RWPE2 (cell line): Measurements from ENCODE around the gene ME2.
A peak's percentile ranks its signal among the peaks of the same experiment; 100 is the strongest.
"Not testable (repeated sequence)": the region's sequence is repeated elsewhere in the genome, so short reads cannot be mapped to it uniquely, and the experiment has no call there.

Experiments
- ATAC-seq: fragments of 200-7000 bp; cut with Tn5 transposase; 3 replicates; pipeline ENCODE4 v1.9.1; 2021; ENCODE audit warnings: low read depth
- DNase-seq: peaks from one replicate; pipeline ENCODE4 v3.0.0-alpha.2; 2020; ENCODE audit warnings: low spot score
- H3K27ac ChIP-seq: fragments of 450-650 bp; 2 replicates; pipeline ENCODE4 v1.5.1; 2017; ENCODE audit warnings: mild to moderate bottlenecking; ENCODE audit not compliant: poor library complexity, severe bottlenecking
- H3K27me3 ChIP-seq: fragments of 250-450 bp; sonication (Bioruptor Pico); 2 replicates; pipeline ENCODE4 v1.5.1; 2021; ENCODE audit warnings: mild to moderate bottlenecking, moderate library complexity; ENCODE audit not compliant: insufficient read depth, poor library complexity, severe bottlenecking
- H3K36me3 ChIP-seq: fragments of 250-450 bp; sonication (Bioruptor Pico); 2 replicates; pipeline ENCODE4 v1.5.1; 2020; ENCODE audit warnings: low read depth, mild to moderate bottlenecking, moderate library complexity
- H3K4me1 ChIP-seq: fragments of 250-450 bp; sonication (Bioruptor Pico); 2 replicates; pipeline ENCODE4 v1.5.1; 2021; ENCODE audit warnings: mild to moderate bottlenecking, moderate library complexity; ENCODE audit not compliant: insufficient read depth, poor library complexity, severe bottlenecking
- H3K4me3 ChIP-seq: fragments of 250-450 bp; sonication (Bioruptor Pico); 2 replicates; pipeline ENCODE4 v1.5.1; 2021; ENCODE audit warnings: mild to moderate bottlenecking, moderate library complexity; ENCODE audit not compliant: severe bottlenecking
- H3K9me3 ChIP-seq: fragments of 250-450 bp; sonication (Bioruptor Pico); 2 replicates; pipeline ENCODE4 v1.5.1; 2021; ENCODE audit warnings: mild to moderate bottlenecking, moderate library complexity; ENCODE audit not compliant: severe bottlenecking
- TF ChIP-seq, protein P1 (sequence below): fragments of 450-650 bp; IDR thresholded peaks from one replicate; pipeline ENCODE4 v1.5.1; 2017; ENCODE audit warnings: mild to moderate bottlenecking, moderate library complexity; ENCODE audit not compliant: poor library complexity, severe bottlenecking

Gene ME2

DNA sequence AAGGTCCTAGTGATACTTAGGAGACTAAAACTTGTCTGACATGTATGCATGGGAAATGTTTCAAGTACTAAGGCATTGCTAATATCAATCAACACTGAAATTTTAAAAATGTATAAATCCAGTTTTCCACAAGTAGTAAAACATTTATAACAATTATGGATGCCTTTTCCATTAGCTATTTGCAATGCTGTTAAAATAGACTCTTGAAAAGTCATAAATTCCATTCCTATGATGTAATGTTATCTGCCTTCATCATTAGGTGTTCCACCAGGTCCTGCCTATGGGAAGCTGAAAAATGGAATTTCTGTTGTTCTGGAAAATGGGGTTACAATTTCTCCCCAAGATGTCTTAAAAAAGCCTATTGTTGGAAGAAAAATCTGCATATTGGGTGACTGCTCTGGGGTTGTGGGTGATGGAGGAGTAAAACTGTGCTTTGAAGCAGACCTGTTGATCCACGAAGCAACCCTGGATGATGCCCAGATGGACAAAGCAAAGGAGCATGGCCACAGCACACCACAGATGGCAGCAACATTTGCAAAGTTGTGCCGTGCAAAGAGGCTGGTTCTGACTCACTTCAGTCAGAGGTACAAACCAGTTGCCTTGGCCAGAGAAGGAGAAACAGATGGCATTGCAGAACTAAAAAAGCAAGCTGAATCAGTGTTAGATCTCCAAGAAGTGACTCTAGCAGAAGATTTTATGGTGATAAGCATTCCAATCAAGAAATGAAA, 107.6 kb downstream of the ME2 start:
- no peak overlapping the region for H3K27ac ChIP-seq
- H3K27me3 ChIP-seq = no peaks in the 10 kb centered on the region
- TF ChIP-seq, protein P1, sequence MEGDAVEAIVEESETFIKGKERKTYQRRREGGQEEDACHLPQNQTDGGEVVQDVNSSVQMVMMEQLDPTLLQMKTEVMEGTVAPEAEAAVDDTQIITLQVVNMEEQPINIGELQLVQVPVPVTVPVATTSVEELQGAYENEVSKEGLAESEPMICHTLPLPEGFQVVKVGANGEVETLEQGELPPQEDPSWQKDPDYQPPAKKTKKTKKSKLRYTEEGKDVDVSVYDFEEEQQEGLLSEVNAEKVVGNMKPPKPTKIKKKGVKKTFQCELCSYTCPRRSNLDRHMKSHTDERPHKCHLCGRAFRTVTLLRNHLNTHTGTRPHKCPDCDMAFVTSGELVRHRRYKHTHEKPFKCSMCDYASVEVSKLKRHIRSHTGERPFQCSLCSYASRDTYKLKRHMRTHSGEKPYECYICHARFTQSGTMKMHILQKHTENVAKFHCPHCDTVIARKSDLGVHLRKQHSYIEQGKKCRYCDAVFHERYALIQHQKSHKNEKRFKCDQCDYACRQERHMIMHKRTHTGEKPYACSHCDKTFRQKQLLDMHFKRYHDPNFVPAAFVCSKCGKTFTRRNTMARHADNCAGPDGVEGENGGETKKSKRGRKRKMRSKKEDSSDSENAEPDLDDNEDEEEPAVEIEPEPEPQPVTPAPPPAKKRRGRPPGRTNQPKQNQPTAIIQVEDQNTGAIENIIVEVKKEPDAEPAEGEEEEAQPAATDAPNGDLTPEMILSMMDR = no peak
- H3K36me3 ChIP-seq = no peaks in the 10 kb centered on the region
- no peaks in the 10 kb centered on the region for H3K9me3 ChIP-seq
- no peak overlapping the region for H3K4me3 ChIP-seq
- DNase-seq (no peak), ATAC-seq (peak; percentile 48; the same call in 2 of the 3 replicates)
- no peaks in the 10 kb centered on the region for H3K4me1 ChIP-seq

DNA sequence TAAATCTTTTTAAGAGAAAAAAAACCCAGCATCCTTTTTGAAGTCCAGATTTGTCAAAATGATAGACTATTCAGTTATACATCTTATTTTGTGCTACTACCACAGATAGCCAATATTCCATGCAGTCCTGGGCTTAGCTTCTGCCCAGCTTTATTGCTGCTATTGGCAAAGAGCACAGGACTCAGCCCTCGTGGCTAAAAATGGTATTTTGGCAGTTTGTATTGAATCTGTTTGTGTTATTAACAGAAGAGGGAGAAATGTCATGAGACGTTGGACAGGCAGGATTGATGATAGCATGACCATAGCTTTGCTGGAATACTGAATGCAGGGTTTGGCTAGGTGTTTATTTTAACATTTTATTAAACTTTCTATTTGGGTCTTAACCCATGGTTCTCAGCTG, 108.3 kb downstream of the ME2 start:
- DNase-seq (no peak), ATAC-seq (no peak)
- Histone ChIP-seq H3K27me3 (no peaks in the 10 kb centered on the region), H3K27ac (no peak overlapping the region), H3K9me3 (no peaks in the 10 kb centered on the region), H3K4me1 (no peaks in the 10 kb centered on the region), H3K4me3 (no peak overlapping the region), H3K36me3 (no peaks in the 10 kb centered on the region)
- TF ChIP-seq, protein P1 = no peak

DNA sequence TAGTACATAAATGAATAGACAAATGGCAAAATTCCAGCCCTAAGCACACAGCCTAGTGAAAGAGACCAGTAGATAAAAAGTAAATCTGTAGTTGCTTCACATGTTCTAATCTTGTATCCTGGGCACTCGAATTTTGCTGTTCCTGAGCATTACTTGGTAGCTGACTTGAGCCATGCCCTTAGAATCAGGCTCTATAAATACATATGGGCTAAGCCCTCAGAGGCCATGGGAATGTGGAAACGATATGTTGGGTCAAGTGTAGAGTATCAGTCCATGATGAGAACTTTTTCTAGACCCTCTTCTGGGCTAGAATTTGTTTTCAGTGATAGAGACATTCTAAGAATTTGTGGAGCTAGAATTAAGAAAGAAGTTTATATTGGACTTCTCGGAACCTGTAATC, 110.8 kb downstream of the ME2 start:
- TF ChIP-seq, protein P1 = no peak
- Histone ChIP-seq H3K27ac (no peak overlapping the region), H3K4me1 (no peaks in the 10 kb centered on the region), H3K4me3 (no peak overlapping the region), H3K9me3 (no peaks in the 10 kb centered on the region), H3K36me3 (no peaks in the 10 kb centered on the region), H3K27me3 (no peaks in the 10 kb centered on the region)
- ATAC-seq = no peak
- DNase-seq = no peak

DNA sequence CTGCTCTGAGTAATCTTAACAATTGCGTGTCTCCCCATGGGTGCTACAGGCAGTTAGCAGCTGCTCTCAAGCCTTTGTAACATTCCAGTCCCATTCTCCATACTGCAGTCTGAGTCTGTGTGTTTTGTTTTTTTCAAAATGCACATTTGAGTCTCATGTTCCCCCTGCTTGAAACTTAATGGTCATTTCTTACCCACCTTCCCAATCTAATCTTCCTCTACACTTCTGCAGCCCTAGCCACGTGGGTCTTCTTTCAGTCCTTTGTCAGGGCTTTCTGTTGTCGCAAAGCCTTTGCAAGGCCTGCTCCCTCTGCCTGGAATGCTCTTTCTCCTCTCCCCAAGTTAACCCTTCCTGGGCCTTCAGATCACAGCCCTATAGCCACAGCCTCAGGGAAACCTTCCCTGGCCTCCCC, 113.4 kb downstream of the ME2 start:
- H3K27ac ChIP-seq = no peak overlapping the region
- H3K4me3 ChIP-seq = no peak overlapping the region
- H3K4me1 ChIP-seq = no peaks in the 10 kb centered on the region
- H3K9me3 ChIP-seq = no peaks in the 10 kb centered on the region
- no peaks in the 10 kb centered on the region for H3K27me3 ChIP-seq
- TF ChIP-seq, protein P1 = no peak
- ATAC-seq = no peak
- H3K36me3 ChIP-seq = no peaks in the 10 kb centered on the region
- DNase-seq = no peak

DNA sequence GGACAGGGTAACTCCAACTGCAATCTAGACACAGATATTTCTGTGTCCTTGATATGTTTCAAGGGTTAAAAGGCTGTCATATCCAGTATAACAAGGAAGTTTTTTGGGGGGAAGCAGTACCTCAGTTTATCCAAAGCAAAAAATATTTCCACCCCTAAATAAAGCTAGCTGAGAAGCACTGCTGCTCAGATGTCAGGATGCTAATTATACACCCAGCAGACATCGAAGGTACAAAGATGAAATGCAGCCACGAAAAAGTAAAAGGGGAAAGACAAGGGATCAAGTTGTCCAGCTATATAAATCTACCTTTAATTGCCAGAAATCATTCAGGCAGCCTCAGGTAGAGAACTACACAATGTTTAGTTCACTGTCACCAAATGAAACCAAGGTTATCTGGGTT, 115.1 kb downstream of the ME2 start:
- DNase-seq = no peak
- no peak for ATAC-seq
- no peaks in the 10 kb centered on the region for H3K27me3 ChIP-seq
- H3K9me3 ChIP-seq = no peaks in the 10 kb centered on the region
- H3K4me1 ChIP-seq = no peaks in the 10 kb centered on the region
- no peak overlapping the region for H3K27ac ChIP-seq
- TF ChIP-seq, protein P1 = no peak
- no peak overlapping the region for H3K4me3 ChIP-seq
- no peaks in the 10 kb centered on the region for H3K36me3 ChIP-seq

DNA sequence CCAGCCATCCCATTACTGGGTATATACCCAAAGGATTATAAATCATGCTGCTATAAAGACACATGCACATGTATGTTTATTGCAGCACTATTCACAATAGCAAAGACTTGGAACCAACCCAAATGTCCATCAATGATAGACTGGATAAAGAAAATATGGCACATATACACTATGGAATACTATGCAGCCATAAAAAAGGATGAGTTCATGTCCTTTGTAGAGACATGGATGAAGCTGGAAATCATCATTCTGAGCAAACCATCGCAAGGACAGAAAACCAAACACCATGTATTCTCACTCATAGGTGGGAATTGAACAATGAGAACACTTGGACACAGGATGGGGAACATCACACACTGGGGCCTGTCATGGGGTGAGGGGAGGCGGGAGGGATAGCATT, 124.3 kb downstream of the ME2 start:
- H3K4me1 ChIP-seq, ATAC-seq, H3K36me3 ChIP-seq, H3K27ac ChIP-seq, DNase-seq, H3K4me3 ChIP-seq, H3K9me3 ChIP-seq, H3K27me3 ChIP-seq: not testable (repeated sequence)
